ENCODE measurements around the gene GMFB. TPM values are rescaled to one million over a fixed set of nuclear protein-coding genes. Genes with fewer than 3 reads are reported as not detected.

GMFB gene
- total RNA-seq, 1 experiment from 2014 or later: 79.2 TPM

- Histone ChIP-seq H3K9ac (ENCODE audit: extremely low read depth, insufficient read length, low read length) (no peak overlapping the region), H2BK5ac (ENCODE audit: insufficient read length, low read length) (no peak overlapping the region), H3K79me1 (ENCODE audit: insufficient read depth, low read depth, low read length, poor library complexity, severe bottlenecking) (peaks cover 3% of the 10 kb centered on the region), H2BK20ac (ENCODE audit: low read depth, low read length, poor library complexity, severe bottlenecking) (no peak overlapping the region), H3K14ac (ENCODE audit: insufficient read depth, low read length) (no peak overlapping the region), H4K8ac (replicated peaks; ENCODE audit: insufficient read length, low read depth, low read length) (no peak overlapping the region), H2BK15ac (ENCODE audit: low read depth, low read length) (no peak overlapping the region), H2AFZ (ENCODE audit: low read length) (no peak overlapping the region), H2AK5ac (ENCODE audit: insufficient read length, low read length) (no peak overlapping the region), H3K23ac (ENCODE audit: insufficient read length, low read depth, low read length) (no peak overlapping the region), H3T11ph (ENCODE audit: low read length) (no peak overlapping the region), H3K4me1 (ENCODE audit: insufficient read depth, low read length) (no peaks in the 10 kb centered on the region), H3K4me2 (ENCODE audit: insufficient read depth, insufficient read length, low read length) (no peak overlapping the region), H3K4ac (ENCODE audit: low read depth, low read length) (no peak overlapping the region), H2BK12ac (ENCODE audit: insufficient read length, low read depth, low read length) (no peak overlapping the region), H4K20me1 (ENCODE audit: control insufficient read depth, insufficient read depth, insufficient read length) (no peaks in the 10 kb centered on the region), H3K56ac (ENCODE audit: insufficient read length, low read depth, low read length) (no peak overlapping the region), H3K79me2 (ENCODE audit: insufficient read depth, low read length) (peaks cover 11% of the 10 kb centered on the region), H3K27ac (ENCODE audit: insufficient read length, low read depth, low read length) (no peak overlapping the region), H3K18ac (ENCODE audit: insufficient read length, low read depth, low read length) (no peak overlapping the region), H4K5ac (ENCODE audit: insufficient read length, low read depth, low read length) (no peak overlapping the region), H4K91ac (ENCODE audit: insufficient read length, low read depth, low read length) (no peak overlapping the region), H2BK120ac (ENCODE audit: low read depth, low read length, poor library complexity, severe bottlenecking) (no peak overlapping the region), H3K27me3 (ENCODE audit: insufficient read depth, low read length) (no peaks in the 10 kb centered on the region), H3K23me2 (ENCODE audit: insufficient read length, low read depth, low read length, poor library complexity, severe bottlenecking) (no peaks in the 10 kb centered on the region), H3K9me3 (ENCODE audit: control insufficient read depth, low read depth, low read length) (no peaks in the 10 kb centered on the region)
- no peak for DNase-seq
- Mint-ChIP-seq H3K9me3 (no peaks in the 10 kb centered on the region), H3K27ac (no peak overlapping the region), H3K27me3 (ENCODE audit: low read depth) (no peaks in the 10 kb centered on the region), H3K4me3 (no peak overlapping the region), H3K4me1 (peaks cover 7 to 10% of the 10 kb centered on the region in 2 experiments), H3K36me3 (ENCODE audit: insufficient read depth in 1 of 3, low read depth in 3 of 3) (peaks cover 9 to 45% (median 34%) of the 10 kb centered on the region in 3 experiments; a peak in 6 of 7 replicates)
- no CpG with 5 or more reads among the region's 4 CpGs for WGBS (ENCODE audit: extremely low coverage, insufficient read length, low lambda C conversion rate)
- no peak for TF ChIP-seq CTCF (conservative IDR thresholded peaks at IDR 0.05)
Measured at GRCh38 chr14:54480830-54481562, 7.8 kb downstream of the GMFB start.
